ENCODE data around the gene IQCB1. TPM values are rescaled to one million over a fixed set of nuclear protein-coding genes. Genes with fewer than 3 reads are reported as not detected.

Gene IQCB1
- total and polyA plus RNA-seq, 9 of the 15 experiments (the other 6 are each of a cell fraction or from before 2014, with no cell fraction given) = 21.1 to 38.1 (median 27.5) TPM

- TF ChIP-seq SP2 (IDR thresholded peaks at IDR 0.05; ENCODE audit: extremely low read depth, low read depth, low read length, poor library complexity, severe bottlenecking) (no peak), ZNF717 (CRISPR knock-in tag; IDR thresholded peaks at IDR 0.05) (no peak), ZMIZ1 (IDR thresholded peaks at IDR 0.05; ENCODE audit: low read depth in 2 of 2, low read length in 2 of 2) (no peak), ZHX1 (conservative IDR thresholded peaks at IDR 0.05; ENCODE audit: low read length) (no peak), SMAD2 (IDR thresholded peaks at IDR 0.05; ENCODE audit: low read depth, low read length) (no peak), MTA2 (IDR thresholded peaks at IDR 0.05; ENCODE audit: low read depth) (no peak), STAT5B (CRISPR knock-in tag; IDR thresholded peaks at IDR 0.05) (no peak), RBM25 (IDR thresholded peaks at IDR 0.05; ENCODE audit: low read depth, low read length, severe bottlenecking) (no peak), TEAD2 (tag; IDR thresholded peaks at IDR 0.05) (no peak), CBX2 (IDR thresholded peaks at IDR 0.05; ENCODE audit: insufficient read depth, low read length, poor library complexity, severe bottlenecking) (no peak), SIRT6 (IDR thresholded peaks at IDR 0.05; ENCODE audit: low read depth, low read length) (no peak), ZNF134 (CRISPR knock-in tag; conservative IDR thresholded peaks at IDR 0.05) (no peak), ELF4 (CRISPR knock-in tag; IDR thresholded peaks at IDR 0.05) (no peak)
These were observed 97.2 kb downstream of the IQCB1 start (continued) for GRCh38 chr3:121737644-121738043.

Measured in K562 (cell line).